ENCODE data around the gene CYBA. TPM values are rescaled to one million over a fixed set of nuclear protein-coding genes. Genes with fewer than 3 reads are reported as not detected.

Gene CYBA
- polyA plus RNA-seq, 3 donors, result 1,168 to 2,376 (median 2,092) TPM

DNA sequence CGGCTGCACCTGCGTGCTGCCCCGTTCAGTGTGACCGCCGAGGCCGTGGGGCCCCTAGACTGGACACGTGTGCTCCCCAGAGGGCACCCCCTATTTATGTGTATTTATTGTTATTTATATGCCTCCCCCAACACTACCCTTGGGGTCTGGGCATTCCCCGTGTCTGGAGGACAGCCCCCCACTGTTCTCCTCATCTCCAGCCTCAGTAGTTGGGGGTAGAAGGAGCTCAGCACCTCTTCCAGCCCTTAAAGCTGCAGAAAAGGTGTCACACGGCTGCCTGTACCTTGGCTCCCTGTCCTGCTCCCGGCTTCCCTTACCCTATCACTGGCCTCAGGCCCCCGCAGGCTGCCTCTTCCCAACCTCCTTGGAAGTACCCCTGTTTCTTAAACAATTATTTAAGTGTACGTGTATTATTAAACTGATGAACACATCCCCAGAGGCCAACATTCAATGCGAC, 10.8 kb downstream of the CYBA start:
- H3K27me3 Mint-ChIP-seq (ENCODE audit: low read depth in 3 of 3), result peaks cover 48 to 64% (median 54%) of the 10 kb centered on the region in 3 donors
- intact Hi-C loops (cut with micrococcal nuclease), result no loop called here
- 60% methylated on average over 3 of the region's 13 CpGs for WGBS (ENCODE audit: insufficient coverage)
- Histone ChIP-seq H3K4me3 (replicated peaks in 1 of 3; ENCODE audit: low read depth in 2 of 3, low read length in 3 of 3) (no peak overlapping the region), H3K27me3 (ENCODE audit: control insufficient read depth in 2 of 2, insufficient read depth in 2 of 2, low read length in 2 of 2) (peaks cover 21 to 56% of the 10 kb centered on the region in 2 donors), H3K79me2 (ENCODE audit: insufficient read depth, low read length) (peaks cover 8% of the 10 kb centered on the region), H3K4me2 (replicated peaks; ENCODE audit: extremely low read depth, low read length, poor library complexity, severe bottlenecking) (no peak overlapping the region), H3K4me1 (ENCODE audit: control insufficient read depth in 1 of 2, insufficient read depth in 2 of 2, low read length in 2 of 2) (peaks cover 9 to 16% of the 10 kb centered on the region in 2 donors), H4K20me1 (ENCODE audit: insufficient read depth, low read length) (peaks cover 76% of the 10 kb centered on the region), H3K36me3 (replicated peaks in 1 of 2; ENCODE audit: control insufficient read depth in 1 of 2, insufficient read depth in 2 of 2, low read length in 2 of 2) (peaks cover 17 to 23% of the 10 kb centered on the region in 2 donors), H2AFZ (ENCODE audit: insufficient read depth, low read depth, low read length, poor library complexity, severe bottlenecking) (no peak overlapping the region), H3K27ac (ENCODE audit: low read depth in 1 of 2, low read length in 2 of 2) (no peak overlapping the region), H3K9me3 (replicated peaks in 1 of 2; ENCODE audit: control insufficient read depth in 1 of 2, insufficient read depth in 1 of 2, low read length in 2 of 2) (peaks cover 0 to 5% of the 10 kb centered on the region in 2 donors), H3K9ac (ENCODE audit: insufficient read depth, low read length, poor library complexity, severe bottlenecking) (no peak overlapping the region)
- DNase-seq, result no peak
- H3K4me3 Mint-ChIP-seq, result peak overlapping the region in 1 of 2 donors; percentile 51
- peaks cover 0 to 15% (median 8%) of the 10 kb centered on the region in 7 donors for H3K9me3 Mint-ChIP-seq
- no peak for TF ChIP-seq CTCF (IDR thresholded peaks at IDR 0.05)
- peaks cover 20 to 26% of the 10 kb centered on the region in 2 donors for H3K36me3 Mint-ChIP-seq
- peaks cover 36% of the 10 kb centered on the region for H3K4me1 Mint-ChIP-seq
- H3K27ac Mint-ChIP-seq, result peak overlapping the region in 3 of 7 donors; percentile 23 to 50 (median 36)

DNA sequence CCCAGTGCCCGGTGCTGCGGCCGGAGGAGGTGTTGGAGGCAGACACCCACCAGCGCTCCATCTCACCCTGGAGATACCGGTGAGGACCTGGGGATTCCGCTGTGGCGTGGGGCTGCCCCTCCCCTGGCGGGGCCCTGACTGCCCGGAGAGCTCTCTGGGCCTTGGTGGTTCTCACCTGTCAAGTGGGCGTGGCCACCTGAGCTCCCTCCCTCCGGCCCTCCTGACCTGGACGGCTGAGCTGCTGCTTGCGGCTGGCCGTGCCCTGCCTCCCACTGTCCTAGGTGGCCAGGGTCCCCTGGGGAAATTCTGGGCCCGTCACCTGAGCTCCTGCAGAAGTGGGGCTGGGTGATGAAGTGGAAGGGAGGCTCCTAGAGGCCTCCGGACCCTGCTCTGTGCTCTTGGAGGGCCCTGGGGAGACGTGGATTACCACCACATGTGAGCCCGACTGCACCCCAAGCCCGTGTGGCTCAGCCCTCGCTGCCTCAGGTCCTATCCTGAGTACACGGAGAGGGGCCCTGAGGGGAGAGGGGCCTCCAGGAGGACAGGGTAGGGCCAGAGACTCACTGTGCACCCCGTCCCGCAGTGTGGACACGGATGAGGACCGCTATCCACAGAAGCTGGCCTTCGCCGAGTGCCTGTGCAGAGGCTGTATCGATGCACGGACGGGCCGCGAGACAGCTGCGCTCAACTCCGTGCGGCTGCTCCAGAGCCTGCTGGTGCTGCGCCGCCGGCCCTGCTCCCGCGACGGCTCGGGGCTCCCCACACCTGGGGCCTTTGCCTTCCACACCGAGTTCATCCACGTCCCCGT, 11.4 kb downstream of the CYBA start:
- Mint-ChIP-seq H3K36me3 (peaks cover 15 to 20% of the 10 kb centered on the region in 2 donors), H3K4me1 (peaks cover 37% of the 10 kb centered on the region), H3K27ac (no peak overlapping the region), H3K9me3 (peaks cover 0 to 15% (median 8%) of the 10 kb centered on the region in 7 donors), H3K27me3 (ENCODE audit: low read depth in 3 of 3) (peaks cover 48 to 69% (median 55%) of the 10 kb centered on the region in 3 donors), H3K4me3 (peak overlapping the region in 1 of 2 donors; percentile 51)
- H3K27me3 ChIP-seq (ENCODE audit: control insufficient read depth in 2 of 2, insufficient read depth in 2 of 2, low read length in 2 of 2), result peaks cover 21 to 59% of the 10 kb centered on the region in 2 donors
- peaks cover 2% of the 10 kb centered on the region for H3K79me2 ChIP-seq (ENCODE audit: insufficient read depth, low read length)
- intact Hi-C loops (cut with micrococcal nuclease), result loop anchor here in 1 of 2 donors (10.0 kb wide), 1 partner anchor 45 kb away; the partner anchor contains the start of gene SNAI3
- no peak overlapping the region for H3K4me3 ChIP-seq (replicated peaks in 1 of 3; ENCODE audit: low read depth in 2 of 3, low read length in 3 of 3)
- H3K9me3 ChIP-seq (replicated peaks in 1 of 2; ENCODE audit: control insufficient read depth in 1 of 2, insufficient read depth in 1 of 2, low read length in 2 of 2), result peaks cover 0 to 5% of the 10 kb centered on the region in 2 donors
- peaks cover 15 to 22% of the 10 kb centered on the region in 2 donors for H3K4me1 ChIP-seq (ENCODE audit: control insufficient read depth in 1 of 2, insufficient read depth in 2 of 2, low read length in 2 of 2)
- H3K36me3 ChIP-seq (replicated peaks in 1 of 2; ENCODE audit: control insufficient read depth in 1 of 2, insufficient read depth in 2 of 2, low read length in 2 of 2), result peaks cover 13 to 17% of the 10 kb centered on the region in 2 donors
- no peak overlapping the region for H3K9ac ChIP-seq (ENCODE audit: insufficient read depth, low read length, poor library complexity, severe bottlenecking)
- DNase-seq, result no peak
- no peak overlapping the region for H3K4me2 ChIP-seq (replicated peaks; ENCODE audit: extremely low read depth, low read length, poor library complexity, severe bottlenecking)
- H2AFZ ChIP-seq (ENCODE audit: insufficient read depth, low read depth, low read length, poor library complexity, severe bottlenecking), result no peak overlapping the region
- no peak for TF ChIP-seq CTCF (IDR thresholded peaks at IDR 0.05)
- no peak overlapping the region for H3K27ac ChIP-seq (ENCODE audit: low read depth in 1 of 2, low read length in 2 of 2)
- 35% methylated on average over 39 of the region's 45 CpGs for WGBS (ENCODE audit: insufficient coverage)
- peaks cover 73% of the 10 kb centered on the region for H4K20me1 ChIP-seq (ENCODE audit: insufficient read depth, low read length)

Measured in CD14-positive monocyte (primary cell).